HG02610 (cell line): ENCODE data around the gene SRSF4.

Experiments
- ATAC-seq: cut with Tn5 transposase; IDR thresholded peaks from one replicate; pipeline ENCODE4 v1.9.1; 2021; ENCODE audit warnings: mild to moderate bottlenecking, moderate library complexity; ENCODE audit not compliant: unreplicated experiment

The SRSF4 gene

DNA sequence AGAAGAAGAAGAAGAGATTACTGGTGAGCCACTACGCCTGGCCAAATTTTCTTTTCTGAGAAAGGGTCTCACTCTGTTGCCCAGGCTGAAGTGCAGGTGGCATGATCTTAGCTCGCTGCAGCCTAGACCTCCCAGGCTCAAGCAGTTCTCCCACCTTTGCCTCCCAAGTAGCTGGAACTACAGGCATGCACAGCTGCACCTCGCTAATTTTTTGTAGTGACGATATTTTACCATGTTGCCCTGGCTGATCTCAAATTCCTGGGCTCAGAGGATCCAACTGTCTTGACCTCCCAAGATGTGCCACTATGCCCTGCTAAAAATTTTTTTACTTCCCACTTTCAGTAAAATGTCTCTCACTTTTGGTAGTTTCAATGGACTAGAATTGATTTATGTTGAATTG, 82.4 kb downstream of the SRSF4 start:
- no peak for ATAC-seq
